HG02943 (cell line): ENCODE measurements around the gene SLC30A7.

Source experiments
- ATAC-seq: cut with Tn5 transposase; IDR thresholded peaks from one replicate; pipeline ENCODE4 v1.9.1; 2021; ENCODE audit warnings: mild to moderate bottlenecking, low read depth, moderate library complexity; ENCODE audit not compliant: unreplicated experiment

Gene SLC30A7

DNA sequence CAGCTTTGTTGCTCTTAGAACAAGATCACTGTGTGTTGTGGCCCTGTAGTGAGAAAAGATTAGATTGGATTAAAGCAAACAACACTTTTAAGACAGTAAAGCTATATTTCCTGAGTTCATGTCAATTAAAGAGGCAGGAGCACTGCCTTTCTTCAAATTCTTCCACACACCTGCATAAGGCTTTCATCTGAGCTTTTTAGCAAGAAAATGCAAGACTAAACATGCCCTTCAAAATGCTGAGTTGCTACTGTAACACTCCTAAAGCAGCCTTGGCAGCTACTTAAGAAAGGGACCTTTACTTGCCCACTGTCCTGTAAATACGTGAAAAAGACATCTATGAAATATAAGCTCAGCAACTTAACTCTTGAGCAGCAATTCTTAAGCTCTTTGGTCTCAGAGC lies 117.9 kb downstream of the SLC30A7 start:
- ATAC-seq = no peak

DNA sequence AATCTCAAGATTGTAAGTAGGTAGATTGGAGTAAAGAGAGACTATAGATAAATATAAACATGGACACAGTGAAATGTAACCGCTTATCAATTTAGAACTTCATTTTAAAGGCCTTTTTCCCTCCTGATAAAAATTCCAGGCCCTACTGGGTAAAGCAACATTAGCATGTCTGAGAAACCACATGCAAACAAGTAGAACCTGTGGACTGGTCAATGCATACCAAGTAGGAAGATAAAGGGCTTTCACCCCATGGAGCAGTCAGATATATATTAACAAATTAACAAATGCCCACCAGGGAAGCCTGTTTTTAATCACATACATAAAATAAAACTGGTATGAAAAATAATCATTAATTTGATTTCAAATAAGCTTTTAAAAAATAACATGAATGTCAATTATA lies 121.6 kb downstream of the SLC30A7 start:
- ATAC-seq = no peak

DNA sequence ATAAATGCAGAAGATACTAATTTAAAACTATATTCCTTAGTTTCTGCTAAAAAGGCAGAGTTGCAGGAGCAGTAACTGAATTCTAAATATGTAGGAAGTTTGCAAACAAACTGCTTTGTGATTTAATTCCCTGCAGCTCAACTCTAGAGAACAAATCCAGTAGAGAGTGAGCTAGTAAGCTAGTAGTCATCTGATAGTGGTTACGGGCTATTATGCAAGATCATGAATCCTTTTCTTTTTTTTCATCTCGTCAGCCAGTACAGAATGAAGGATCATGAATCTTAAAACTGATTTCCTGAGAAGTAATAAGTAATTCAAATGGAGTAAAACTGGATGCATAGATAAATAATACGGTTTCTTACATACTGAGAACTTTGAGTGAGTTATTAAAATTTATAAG lies 126.4 kb downstream of the SLC30A7 start:
- no peak for ATAC-seq

DNA sequence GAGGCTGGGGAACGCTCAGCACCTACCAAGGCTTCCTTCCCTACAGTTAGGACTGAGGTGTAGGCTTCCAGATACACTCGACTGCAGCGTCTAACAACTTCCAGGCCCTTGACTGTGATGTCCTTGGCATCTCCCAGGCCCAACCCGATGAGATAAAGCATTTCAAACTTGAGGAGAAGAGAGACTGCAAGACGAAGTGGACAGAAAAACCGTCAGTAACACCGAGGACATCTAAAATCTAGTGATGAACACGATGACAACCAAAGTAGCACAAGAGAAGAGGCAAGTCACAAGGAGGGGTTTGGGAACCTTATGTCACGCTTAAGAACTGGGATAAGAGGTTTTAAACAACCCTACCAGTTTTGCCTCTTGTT lies 129.4 kb downstream of the SLC30A7 start:
- ATAC-seq = peak; percentile 29

DNA sequence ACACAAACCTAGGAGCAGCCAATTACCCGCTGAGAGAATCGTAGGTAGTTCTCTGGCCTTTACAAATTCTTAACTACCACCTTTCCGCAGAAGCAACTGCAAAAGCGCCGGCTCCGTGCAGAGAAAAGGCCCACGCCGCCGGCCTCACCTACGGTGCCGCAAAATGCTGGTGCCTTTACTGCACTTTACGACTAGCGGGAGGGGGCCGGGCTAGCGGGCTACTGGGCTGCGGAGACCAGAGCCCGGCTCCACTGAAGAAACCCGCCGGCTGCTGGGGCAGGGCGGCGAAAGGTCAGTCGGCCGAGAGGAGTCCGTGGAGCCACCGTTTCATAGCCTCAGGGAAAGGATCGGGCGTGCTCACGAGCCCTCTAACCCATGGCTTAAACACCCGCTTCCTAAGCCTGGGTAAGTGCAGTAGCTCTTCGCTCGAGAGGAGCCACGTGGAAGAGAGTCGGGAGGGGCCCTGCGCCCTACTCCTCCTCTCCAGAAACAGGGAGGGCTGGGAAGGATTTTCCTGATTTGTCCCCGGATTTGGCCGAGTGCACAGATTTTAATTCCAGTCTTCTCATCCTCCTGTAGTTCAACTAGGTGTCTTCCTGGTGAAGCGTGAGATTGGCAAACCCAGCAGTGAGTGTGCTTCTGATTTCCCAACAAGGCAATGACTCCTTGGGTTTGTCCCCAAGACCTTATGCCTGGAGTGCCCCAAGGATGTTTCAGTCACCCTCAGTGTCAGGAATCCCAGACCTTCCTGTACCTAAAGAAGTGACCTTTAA lies 130.0 kb downstream of the SLC30A7 start, which contains the start of gene DPH5:
TSS of gene DPH5 (minus strand) at position 128 of the 773 bp plus-strand sequence. CDS start 341 bp downstream, outside the sequence.
- peak; percentile 78 for ATAC-seq

DNA sequence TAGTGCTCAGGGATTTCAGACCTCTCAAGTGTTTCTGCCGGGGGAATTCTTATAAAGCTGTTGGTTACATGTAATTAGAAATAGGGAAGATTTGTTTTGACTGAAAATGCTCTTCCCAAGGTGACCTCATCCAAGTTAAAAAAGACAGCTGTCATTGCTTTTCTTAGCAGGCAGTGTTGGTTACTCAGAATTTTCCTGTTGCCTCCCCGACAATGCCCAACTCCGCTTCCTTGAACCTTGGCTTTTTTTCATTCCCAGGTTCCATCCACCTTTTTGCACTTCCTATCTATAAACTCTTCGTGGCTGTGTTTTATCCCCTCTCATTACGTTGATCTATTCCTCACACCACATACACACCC lies 130.5 kb downstream of the SLC30A7 start:
- ATAC-seq = no peak

DNA sequence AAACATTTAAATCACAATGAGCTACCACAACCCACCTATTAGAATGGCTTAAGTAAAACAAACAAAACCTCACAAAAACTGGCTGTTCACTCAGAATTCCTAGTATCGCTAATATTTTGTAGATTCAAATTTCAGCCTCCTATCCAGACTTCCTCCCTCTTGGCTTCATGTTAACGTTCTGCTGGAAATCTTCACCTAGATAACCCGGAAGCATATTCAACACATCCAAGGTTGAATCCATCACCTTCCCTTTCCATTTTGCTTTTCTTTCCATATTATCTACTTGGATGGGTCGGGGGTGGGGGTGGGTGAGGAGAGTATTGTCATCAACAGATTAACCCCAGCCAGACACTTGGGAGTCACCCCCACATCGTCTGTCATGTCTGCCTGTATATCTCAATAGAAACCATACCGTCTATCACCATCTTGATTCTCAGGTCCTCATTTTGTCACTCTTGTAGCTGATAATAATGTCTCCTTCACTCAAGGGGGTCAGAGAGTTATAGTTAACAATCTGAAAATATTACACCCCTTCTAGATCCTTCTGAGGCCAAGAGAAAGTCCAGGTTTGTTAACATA lies 131.4 kb downstream of the SLC30A7 start:
- no peak for ATAC-seq

DNA sequence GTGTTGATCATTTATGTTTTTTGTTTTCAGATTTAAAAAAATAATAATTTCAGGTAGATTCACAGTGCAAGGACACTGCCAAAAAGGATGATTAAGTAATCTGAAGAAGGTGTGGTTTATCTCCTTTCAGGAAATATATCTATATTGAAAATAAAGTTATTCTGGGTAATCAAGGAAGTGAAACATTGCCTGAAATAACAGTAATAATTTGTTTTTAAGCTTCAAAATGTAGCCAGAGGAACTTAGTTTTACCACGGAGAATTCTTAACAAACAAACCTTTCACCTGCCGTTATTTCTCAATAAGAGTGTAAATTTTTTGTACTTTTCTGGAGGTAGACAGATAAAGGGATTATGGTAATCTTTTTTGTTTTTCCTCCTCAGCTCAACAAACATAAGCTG lies 132.6 kb downstream of the SLC30A7 start:
- no peak for ATAC-seq

DNA sequence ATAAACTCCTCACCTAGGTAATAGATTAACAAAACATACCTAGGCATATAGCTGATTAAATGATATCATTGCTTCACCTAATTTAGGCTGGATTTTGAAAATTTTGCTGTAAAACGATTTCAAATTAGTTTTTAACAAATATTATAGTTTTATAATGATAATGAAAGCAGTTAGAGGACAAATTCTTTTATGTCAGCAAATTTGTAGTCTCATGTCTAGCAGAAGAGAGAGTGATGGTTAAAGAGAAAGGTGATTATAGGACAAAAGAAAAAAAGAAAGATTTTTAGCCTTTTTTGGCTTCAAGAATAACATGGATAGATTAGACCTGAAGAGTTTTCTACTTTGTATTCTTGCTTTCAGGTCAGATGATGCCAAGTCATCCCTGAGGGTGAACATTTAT lies 133.3 kb downstream of the SLC30A7 start:
- no peak for ATAC-seq

DNA sequence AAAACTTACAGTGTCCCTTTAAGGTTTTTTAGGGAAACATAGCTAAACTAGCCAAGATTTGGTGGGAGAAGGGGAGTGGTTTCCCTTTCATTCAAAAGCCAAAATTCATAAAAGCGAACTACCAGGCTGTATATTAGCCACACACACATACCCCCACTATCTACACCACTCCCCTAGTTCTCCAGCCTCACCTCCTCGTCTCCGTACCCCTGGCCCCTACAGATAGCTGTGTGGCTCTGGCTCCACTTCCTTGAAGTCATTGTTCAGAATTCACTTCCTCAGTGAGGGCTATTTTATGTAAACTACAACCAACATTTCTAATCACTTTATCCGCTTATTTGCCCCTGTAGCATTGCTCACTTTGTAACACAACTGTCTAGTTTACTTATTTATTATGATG lies 135.0 kb downstream of the SLC30A7 start:
- no peak for ATAC-seq
